GM18519 (cell line): ENCODE results near the gene MBP.
A peak's percentile ranks its signal among the peaks of the same experiment; 100 is the strongest.

Experiments
- ATAC-seq: cut with Tn5 transposase; IDR thresholded peaks from one replicate; pipeline ENCODE4 v1.9.1; 2021; ENCODE audit warnings: mild to moderate bottlenecking, moderate library complexity; ENCODE audit not compliant: unreplicated experiment, low FRiP score

The MBP gene

DNA sequence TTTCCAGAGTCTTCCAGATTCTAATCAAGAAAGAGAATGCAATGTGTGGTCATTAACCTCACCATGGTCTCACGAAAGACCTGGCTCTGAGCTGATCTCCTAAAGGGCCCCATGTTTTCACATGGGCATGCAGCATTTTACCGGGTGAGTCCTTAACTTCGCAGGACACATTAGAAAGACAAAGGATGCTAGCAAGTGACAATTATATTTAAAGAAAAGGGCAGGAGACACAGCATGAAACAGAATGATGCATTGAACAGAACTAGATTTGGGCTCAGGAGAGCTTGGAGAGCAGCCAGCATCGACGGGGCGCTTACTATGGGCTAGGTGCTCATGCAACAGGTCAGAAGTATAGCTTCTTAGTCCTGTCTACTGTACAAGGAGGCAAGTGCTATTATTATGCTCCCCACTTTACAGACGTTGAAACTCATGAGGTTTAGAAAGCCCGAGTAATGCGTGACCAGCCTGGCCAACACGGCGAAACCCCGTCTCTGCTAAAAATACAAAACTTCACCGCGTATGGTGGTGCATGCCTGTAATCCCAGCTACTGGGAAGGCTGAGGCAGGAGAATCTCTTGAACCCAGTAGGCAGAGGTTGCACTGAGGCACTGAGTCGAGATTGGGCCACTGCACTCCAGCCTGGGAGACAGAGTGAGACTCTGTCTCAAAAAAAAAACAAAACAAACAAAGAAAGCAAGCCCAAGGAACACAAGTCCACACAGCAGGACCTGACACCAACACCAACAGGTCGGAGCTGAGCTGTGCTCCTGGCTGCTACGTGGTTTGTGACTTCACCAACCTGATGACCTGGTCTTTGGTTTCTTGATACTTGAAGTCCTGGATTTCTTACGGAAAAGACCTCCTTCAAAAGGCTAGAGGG lies 16.1 kb downstream of the MBP start:
- no peak for ATAC-seq

DNA sequence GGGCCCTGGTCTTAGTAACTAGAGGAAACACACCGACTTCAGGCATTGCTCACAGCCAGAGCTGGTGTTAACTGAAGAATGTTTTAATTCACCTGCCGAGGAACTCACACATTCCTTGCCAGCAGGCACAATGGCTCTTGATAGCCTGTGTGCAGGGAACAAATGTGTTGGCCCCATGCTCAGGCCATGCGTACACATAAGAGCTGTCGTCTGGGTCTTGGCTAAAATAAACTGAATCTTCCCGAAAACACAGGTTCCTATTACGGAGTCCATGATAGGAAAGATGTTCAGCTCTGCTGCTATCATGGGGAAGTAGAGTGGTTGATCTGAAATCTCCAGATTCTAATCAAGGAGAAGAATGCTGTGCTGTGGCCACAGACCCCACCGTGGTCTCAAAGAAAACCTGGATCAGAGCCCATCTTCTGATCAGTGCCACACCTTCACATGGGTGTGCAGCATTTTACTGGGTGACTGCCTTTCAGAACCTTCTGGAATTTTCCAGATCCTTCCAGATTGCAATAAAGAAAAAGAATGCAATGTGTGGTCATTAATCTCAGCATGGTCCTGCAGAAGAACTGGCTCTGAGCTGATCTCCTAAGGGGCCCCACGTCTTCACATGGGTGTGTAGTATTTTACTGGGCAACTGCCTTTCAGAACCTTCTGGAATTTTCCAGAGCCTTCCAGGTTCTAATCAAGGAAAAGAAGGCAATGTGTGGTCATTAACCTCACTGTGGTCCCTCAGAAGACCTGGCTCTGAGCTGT lies 17.2 kb downstream of the MBP start:
- no peak for ATAC-seq

DNA sequence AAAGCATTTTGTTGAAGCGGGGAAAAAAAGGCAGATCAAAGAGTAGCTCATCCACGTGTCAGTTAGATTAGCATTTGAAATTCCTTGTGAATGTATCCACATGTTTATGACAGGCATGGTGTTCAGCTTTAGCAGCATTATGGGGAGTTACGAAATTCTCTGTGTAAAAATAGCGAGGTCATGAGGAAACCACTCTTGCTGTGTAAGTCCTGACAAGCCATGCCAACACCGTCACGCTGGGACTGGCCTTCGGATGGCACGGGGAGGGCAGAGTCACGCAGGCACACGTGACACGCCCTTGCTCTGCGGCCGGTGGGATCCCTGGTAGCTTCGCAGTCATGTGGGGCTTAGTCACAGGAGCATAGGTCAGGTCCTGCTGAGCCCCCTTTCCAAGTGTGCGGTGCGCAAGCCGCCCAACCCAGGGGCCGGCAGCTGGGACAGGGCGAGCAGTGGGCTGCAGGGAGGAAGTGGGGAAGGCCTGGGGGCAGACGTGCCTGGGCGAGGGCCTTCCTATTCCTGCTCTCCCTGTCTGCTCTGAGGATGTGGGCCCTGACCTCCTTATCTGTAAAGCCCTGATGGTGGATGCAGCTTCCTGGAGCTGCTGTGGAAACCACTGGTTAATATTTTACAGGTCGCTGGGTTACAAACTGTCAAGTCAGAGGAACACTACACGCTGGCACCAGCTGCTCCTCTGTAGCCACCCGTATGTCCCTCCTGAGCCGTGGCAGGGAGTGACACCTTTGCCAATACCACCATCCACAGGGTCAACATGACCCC lies 18.0 kb downstream of the MBP start:
- ATAC-seq = no peak

DNA sequence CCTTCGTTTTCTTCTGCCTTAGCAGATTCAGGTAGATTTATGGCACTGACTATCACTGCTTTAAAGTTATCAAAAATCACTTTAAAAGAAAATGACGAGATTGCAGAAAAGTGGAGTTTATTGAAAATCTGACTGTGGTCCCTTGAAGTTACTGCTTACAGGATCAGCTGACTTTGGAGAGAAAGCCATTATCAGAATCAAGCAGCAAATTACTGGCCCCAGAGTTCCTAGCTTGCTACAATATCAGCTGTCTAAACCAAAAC lies 18.5 kb downstream of the MBP start:
- no peak for ATAC-seq

DNA sequence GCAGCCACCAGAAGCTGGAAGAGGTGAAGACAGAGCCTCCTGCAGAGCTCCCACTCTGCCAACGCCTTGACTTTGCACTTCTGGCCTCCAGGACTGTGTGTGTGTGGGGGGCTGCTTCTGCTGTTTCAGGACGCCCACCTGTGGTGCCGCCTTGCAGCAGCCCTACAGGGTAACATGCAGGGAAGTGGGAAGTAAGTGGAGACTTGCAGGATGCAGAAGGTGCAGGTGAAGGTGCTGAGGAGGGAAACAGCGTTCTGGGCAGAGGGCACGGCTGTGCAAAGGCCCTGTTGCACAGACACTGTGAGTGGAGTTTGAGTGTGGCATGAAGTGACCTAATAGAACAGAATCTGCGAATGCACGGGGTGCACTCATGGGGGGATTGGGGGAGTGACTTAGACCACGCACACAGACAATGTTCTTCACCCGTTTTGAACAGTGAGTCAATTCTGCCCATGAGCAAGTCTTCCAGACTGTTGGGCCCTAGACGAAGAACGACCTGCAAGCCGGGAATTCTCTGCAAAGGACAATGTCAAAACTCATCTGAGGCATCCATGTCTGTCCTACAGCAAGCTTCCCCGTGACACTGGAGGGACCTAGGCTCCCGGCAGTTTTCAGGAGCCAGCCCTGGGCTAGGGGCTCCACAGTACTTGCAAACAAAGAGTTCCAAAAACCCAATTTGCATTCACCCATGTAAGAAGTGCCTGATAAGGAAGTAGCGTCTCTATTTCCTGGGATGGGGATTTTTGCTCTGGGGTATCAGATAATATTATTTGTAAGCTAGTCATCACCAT lies 19.0 kb downstream of the MBP start:
- ATAC-seq = no peak

DNA sequence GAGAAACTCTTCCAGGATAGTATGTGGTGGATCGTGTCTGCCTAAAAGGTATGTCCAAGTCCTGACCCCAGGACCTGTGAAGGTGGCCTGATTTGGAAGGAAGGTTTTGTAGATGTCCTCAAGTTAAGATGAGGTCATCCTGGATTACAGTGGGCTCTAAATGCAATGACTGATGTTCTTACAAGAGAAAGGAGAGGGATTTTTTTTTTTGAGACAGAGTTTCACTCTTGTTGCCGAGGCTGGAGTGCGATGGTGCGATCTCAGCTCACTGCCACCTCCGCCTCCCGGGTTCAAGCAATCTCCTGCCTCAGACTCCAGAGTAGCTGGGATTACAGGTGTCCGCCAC lies 19.9 kb downstream of the MBP start:
- ATAC-seq = no peak

DNA sequence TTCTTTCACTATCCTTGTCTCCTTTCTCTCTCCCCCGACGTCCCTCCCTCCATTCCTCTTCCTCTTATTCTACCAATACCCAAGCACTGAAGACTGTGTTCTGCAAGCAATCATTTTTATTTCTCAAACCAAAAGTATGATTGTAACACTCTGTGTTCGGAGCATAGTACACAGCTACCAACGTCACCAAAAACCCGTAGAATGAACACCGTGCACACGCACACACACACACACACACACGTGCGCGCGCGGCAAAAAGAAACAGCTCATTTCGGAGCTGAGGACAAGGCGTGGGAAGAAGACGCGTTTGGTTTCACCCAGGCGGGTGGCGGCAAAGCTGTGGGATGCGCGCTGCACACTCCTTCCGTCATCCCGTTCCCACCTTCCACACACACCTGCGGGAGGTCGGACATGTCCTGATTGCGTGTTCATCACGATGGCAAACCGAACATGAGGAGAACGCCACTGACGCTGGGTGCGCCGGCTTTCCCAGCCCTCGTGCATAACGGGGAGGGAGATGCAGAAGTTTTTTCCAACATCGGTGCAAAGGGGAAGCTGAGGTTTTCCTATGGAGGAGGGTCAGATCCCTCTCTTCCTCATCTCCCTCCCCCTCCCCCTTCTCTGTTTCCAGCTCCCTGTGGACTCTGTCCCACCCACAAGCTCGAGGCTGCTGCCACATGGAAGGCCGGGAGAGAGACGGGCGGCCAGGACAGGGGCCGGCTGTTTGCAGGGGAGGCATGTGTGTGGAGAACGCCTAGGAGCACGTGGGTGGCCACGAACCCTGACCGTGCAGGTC lies 20.4 kb downstream of the MBP start:
- ATAC-seq = no peak

DNA sequence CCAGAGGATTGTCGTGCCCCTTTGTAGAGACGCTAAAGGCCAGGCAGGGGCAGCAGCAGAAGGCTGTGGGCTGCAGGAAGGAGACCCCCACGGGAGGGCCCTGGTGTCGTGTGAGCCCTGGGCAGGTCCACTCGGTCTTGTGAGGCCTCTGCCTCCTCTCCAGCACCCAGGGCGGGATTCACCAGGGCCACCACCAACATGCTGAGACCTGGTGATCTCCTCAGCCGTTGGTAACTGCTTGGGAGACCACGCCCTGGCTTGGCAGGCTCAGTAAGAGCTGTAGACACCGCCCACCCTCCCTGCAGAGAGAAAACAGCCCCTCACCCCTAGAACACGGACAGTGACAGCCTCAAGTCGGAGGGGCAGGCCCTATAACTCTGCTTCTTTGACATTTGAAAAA lies 21.1 kb downstream of the MBP start:
- no peak for ATAC-seq

DNA sequence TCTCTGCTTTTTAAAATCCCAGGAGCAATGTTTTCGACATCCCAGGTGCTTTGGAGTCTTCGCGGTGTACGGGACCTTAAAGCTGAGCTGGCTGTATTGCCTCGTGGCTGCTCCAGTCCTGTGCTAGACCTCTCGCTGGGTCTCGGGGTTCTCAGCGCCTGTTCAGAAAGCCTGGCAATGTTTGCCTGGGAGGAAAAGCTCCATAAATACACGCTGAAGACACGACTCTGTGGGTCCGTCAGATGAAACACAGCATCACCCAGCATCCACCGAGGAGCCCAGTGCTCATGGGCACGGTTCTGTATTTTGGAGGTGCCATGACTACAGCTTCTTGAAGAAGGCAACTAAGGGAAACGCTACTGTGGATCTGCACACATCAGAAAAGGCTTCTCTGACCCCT lies 21.6 kb downstream of the MBP start:
- no peak for ATAC-seq

DNA sequence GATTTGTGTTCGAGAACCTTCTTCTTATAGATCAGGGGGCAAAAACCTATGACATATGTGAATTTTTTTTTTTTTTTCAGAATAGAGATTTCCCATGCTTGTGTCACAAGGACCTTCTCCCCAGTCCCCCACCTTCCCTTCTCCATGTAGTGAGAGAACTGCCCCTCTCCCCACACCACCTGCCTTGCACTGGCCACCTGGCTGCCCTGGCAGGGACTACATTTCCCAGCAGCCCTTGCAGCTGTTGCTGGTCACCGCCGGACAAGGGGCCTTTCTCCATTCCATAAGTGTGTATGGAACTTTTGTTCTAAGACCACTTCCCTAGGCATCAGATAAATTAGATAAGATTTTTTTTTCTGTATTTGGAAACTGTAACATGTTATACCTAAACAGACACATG lies 22.2 kb downstream of the MBP start:
- no peak for ATAC-seq

DNA sequence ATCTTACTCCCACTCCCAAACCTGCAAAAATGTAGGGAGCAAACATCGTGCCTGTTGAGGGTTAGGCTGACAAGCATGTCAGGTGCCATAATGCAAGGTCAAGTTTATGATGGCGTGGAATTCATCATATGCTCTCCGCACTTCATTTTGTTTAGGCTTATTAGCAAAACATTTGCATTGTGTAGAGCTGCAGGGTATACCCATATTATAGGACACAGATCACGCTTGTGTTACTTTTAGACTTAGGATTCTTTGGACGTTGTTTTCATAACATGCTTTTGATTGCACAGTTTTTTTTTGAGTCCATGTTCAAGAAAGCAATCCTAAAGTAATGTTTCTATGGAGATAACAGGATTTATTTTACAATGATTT lies 22.9 kb downstream of the MBP start:
- no peak for ATAC-seq

DNA sequence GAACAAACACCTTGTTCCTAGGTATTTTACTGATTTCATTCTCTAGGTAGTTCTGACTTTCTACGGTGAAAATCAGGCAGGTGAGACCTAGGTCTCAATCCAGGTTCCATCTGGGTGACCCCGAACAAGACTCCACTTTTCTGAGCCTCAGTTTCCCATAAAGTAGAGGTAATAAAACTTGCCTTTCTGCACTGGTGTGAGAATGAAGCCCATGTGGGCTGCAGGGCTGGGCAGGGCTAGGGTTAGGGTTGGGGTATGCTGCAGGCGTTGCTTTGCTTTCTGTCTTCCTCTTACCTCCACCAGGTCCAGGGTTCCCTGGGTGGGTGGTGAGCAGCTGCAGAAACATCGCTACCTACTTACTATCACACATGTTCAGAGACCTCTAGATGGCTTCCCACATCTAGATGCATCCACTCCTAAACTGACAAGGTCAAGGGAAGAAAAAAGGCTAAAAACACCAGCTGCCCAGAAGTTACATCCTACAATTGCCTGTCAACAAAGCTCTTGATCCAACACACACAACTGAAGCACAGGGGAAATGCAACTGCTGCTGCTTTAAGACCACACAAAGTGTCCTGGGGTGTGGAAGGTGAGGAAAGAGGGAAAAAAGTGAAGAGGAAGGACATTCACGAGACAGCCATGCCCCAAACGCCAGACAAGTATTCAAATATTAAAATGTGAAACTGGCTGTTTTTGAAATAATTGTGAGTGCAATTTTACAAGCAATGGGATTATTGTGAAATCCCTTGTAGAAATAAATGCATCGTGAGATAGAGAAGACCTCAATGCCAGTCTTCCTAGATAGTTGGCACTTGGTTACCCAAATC lies 23.5 kb downstream of the MBP start:
- ATAC-seq = no peak

DNA sequence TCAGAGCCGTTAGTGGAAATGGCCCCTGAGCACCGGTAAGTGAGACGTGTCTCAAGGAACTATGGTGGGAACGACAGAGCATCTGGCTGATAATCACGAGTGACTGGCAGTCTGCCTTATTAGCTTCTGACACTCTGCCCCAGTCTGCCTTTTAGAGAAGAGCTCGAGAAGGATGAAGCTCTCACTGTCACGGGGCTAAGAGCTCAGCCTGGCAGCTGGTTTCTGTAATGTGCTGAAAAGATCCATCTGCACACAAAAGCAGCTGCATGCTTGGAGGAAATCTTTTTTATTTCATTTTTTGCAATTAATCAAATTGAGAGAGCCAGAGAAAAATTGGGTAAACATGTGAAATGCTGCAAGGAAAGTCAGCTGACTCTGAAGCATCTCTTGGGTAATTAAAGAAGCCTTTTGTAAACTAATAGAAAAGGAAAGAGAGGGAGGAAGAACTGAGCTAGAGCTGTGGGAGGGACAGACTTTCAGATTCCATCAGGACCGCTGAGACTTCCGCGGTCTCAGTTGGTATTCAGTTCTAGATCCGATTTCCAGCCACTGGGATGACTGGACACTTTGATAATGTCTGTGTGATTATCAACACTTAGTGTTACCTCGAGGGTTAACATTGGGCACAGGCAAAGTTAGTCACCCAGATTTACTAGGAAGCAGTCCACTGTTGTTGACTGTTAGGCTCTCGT lies 24.4 kb downstream of the MBP start:
- peak; percentile 43 for ATAC-seq

DNA sequence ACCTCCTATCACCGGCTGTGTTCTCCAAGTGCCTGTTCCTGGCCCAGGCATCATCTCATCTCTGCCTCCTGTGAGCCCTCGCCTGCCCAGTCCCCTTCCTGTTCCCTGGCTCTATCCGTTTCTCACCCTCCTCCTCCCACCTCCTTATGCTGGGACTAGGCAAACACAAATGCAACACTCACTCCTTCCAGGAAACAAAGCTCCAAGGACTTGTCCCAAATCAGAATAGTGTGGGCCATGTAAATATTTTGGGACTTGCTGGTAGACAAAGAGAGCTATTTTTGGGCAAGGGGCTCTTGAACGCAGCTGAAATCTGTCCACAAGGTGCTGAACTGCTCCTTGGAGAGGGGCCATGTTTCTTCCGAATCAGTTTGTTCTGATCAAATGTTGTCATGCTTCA lies 25.3 kb downstream of the MBP start:
- ATAC-seq = no peak

DNA sequence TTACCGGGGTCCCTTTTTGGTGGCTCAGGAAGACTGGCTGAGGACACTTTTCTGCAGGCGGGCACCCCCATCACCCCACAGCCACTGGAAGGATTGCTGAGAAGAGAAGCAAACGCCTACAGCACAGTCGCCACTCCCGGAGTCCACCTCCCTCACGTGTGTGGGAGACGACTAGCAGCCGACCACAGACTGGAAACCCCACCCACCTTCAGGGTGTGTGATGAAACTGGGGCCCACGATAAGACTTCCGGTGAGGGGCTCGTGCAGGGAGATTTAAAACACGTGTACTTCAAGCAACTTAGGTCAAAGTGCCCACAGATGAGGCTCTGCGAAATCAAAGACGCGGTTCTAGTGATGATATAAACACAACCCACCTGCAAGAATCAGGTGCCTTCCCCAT lies 26.3 kb downstream of the MBP start:
- ATAC-seq = no peak

DNA sequence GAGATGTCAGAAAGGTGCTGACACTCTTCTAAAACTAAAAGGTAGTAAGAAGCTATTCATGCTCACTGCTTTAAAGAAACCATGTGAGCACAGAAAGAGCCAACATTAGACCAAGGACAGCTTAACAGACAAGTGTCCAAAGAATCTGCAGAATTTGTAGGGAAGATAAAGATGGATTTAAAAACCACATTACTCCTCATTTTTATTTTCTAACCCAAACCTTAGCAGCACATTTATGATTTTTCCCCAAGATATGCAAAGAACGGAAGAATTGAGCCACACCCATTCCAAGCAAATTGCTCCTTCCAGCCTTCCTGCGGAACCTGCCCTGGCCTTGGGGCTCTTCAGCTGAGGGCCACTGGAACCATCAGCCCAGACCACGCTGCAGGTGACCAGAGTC lies 26.9 kb downstream of the MBP start:
- ATAC-seq = no peak

DNA sequence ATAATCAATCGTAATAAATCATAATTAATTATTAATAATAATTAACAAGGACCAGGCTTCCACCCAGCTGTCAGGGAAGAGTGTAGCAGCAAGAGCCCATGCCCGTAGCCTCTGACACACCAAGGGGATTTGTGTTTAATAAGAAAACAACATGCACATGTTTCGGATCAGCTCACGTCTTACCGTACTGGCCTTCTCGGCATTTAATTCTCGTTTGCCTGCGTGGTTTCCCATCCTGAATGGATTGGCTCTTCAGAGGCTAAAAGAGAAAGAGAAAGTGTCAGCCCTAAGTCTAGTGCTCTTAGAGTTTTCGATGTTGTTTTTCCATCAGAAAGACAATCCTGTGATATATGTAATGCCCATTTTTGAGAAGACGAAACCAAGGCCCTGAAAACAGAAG lies 27.6 kb downstream of the MBP start:
- no peak for ATAC-seq

DNA sequence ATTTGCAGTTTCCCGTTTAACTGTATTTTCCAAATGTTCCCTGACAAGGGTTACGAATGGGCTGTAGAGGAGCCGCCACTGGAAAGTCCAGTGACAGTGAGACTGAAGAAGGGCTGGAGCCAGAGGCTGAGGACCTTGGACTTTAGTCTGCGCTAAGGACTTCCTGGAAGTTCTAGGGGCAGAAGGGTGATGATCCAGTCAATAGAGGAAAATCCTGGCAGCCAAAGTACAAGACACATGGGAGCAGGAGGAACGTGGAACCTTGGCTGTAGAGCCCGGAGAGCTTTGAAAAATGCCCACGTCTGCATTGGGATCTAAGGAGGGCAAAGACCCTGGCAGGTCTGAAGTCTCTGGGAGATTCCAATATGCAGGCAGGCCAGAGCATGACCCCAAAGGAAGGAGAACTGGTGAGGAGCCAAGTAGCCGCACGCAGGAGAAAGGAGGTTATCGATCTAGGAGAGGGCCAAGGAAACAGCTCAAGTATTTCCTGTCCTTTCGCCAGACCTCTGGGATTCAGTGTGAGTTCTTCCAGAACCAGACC lies 28.5 kb downstream of the MBP start:
- ATAC-seq = no peak
